CD4-positive, CD25-positive, alpha-beta regulatory T cell (primary cell): ENCODE results near the gene THSD7B. TPM values are rescaled to one million over a fixed set of nuclear protein-coding genes. Genes with fewer than 3 reads are reported as not detected.
A peak's percentile ranks its signal among the peaks of the same experiment; 100 is the strongest.

Experiments
- ATAC-seq, 2 donors: fragments of 150-1000 bp; cut with Tn5 transposase; one replicate each; pipeline ENCODE4 v1.10.0; 2021; ENCODE audit warnings: low read depth in 2 of 2, moderate number of reproducible peaks in 2 of 2, moderate library complexity in 1 of 2
- DNase-seq, 3 donors: peaks; one replicate each; pipeline versions ENCODE4 v3.0.0 to v3.0.0-alpha.2; 2012 to 2022; ENCODE audit warnings: mixed read lengths in 1 of 3
- H3K27ac ChIP-seq: one replicate; pipeline ENCODE4 v1.7.0; 2013; ENCODE audit warnings: mild to moderate bottlenecking, low read length; ENCODE audit not compliant: insufficient read depth, poor library complexity, severe bottlenecking
- H3K27me3 ChIP-seq: one replicate; pipeline ENCODE4 v1.7.0; 2013; ENCODE audit warnings: low read length; ENCODE audit not compliant: control insufficient read depth, insufficient read depth
- H3K36me3 ChIP-seq: one replicate; pipeline ENCODE4 v1.7.0; 2013; ENCODE audit warnings: mild to moderate bottlenecking, low read length, moderate library complexity; ENCODE audit not compliant: control insufficient read depth, insufficient read depth
- H3K4me1 ChIP-seq: 2 replicates; pipeline ENCODE4 v1.7.0; 2013; ENCODE audit warnings: mild to moderate bottlenecking, low read length; ENCODE audit not compliant: insufficient read depth, control insufficient read depth, poor library complexity, severe bottlenecking
- H3K4me3 ChIP-seq: one replicate; pipeline ENCODE4 v1.7.0; 2013; ENCODE audit warnings: low read depth, mild to moderate bottlenecking, low read length, moderate library complexity
- H3K9me3 ChIP-seq, 2 experiments: 1 replicate in 1 of 2; 2 replicates in 1 of 2; pipeline ENCODE4 v1.7.0; 2013; ENCODE audit warnings: low read length in 2 of 2, mild to moderate bottlenecking in 1 of 2, moderate library complexity in 1 of 2; ENCODE audit not compliant: control insufficient read depth in 2 of 2
- H3K27ac Mint-ChIP-seq, 3 donors: one replicate each; pipeline ENCODE4 v1.8.0; 2020 to 2022; ENCODE audit warnings: mild to moderate bottlenecking in 3 of 3, mixed read lengths in 3 of 3, moderate library complexity in 2 of 3
- H3K27me3 Mint-ChIP-seq: one replicate; pipeline ENCODE4 v1.8.0; 2022; ENCODE audit warnings: mild to moderate bottlenecking, mixed read lengths
- H3K36me3 Mint-ChIP-seq: one replicate; pipeline ENCODE4 v1.8.0; 2020; ENCODE audit warnings: mixed read lengths
- H3K4me1 Mint-ChIP-seq, 4 donors: one replicate each; pipeline ENCODE4 v1.8.0; 2020 to 2022; ENCODE audit warnings: mixed read lengths in 4 of 4, mild to moderate bottlenecking in 1 of 4
- H3K4me3 Mint-ChIP-seq, 4 donors: one replicate each; pipeline ENCODE4 v1.8.0; 2020 to 2022; ENCODE audit warnings: mild to moderate bottlenecking in 4 of 4, mixed read lengths in 4 of 4, moderate library complexity in 3 of 4
- H3K9me3 Mint-ChIP-seq, 7 donors: one replicate each; pipeline ENCODE4 v1.8.0; 2020 to 2022; ENCODE audit warnings: mixed read lengths in 7 of 7, mild to moderate bottlenecking in 3 of 7, moderate library complexity in 2 of 7
- polyA plus RNA-seq, 4 donors: library from polyadenylated mRNA; unstranded; fragments of 300-500 nt; fragmentation: Illumina TruSeq; gene quantifications; one replicate each; pipeline ENCODE4 v1.2.3, GENCODE V29; 2021
- total RNA-seq: library from RNA; stranded (reverse); gene quantifications from one replicate; pipeline ENCODE4 v1.2.3, GENCODE V29; 2022

THSD7B gene
- total and polyA plus RNA-seq, 5 donors from 2014 or later = not detected

- no peak overlapping the region for H3K27ac ChIP-seq
- no peak for ATAC-seq
- H3K36me3 Mint-ChIP-seq = no peaks in the 10 kb centered on the region
- H3K4me1 Mint-ChIP-seq = no peaks in the 10 kb centered on the region
- H3K4me3 Mint-ChIP-seq = no peak overlapping the region
- no peak overlapping the region for H3K4me3 ChIP-seq
- no peaks in the 10 kb centered on the region for H3K27me3 ChIP-seq
- H3K9me3 Mint-ChIP-seq = peaks cover 0 to 7% (median 2%) of the 10 kb centered on the region in 7 donors
- no peaks in the 10 kb centered on the region for H3K36me3 ChIP-seq
- DNase-seq = no peak
- no peaks in the 10 kb centered on the region for H3K9me3 ChIP-seq
- H3K27me3 Mint-ChIP-seq = no peaks in the 10 kb centered on the region
- H3K4me1 ChIP-seq = no peaks in the 10 kb centered on the region
- H3K27ac Mint-ChIP-seq = no peak overlapping the region
These were observed 367.9 kb downstream of the THSD7B start for GRCh38 chr2:137133225-137133624.

- Mint-ChIP-seq H3K27me3 (no peaks in the 10 kb centered on the region), H3K4me3 (no peak overlapping the region), H3K36me3 (no peaks in the 10 kb centered on the region), H3K9me3 (peaks cover 0 to 7% (median 2%) of the 10 kb centered on the region in 7 donors), H3K27ac (no peak overlapping the region), H3K4me1 (no peaks in the 10 kb centered on the region)
- no peaks in the 10 kb centered on the region for H3K4me1 ChIP-seq
- no peaks in the 10 kb centered on the region for H3K27me3 ChIP-seq
- no peak overlapping the region for H3K4me3 ChIP-seq
- H3K27ac ChIP-seq = no peak overlapping the region
- ATAC-seq = no peak
- no peak for DNase-seq
- no peaks in the 10 kb centered on the region for H3K9me3 ChIP-seq
- H3K36me3 ChIP-seq = no peaks in the 10 kb centered on the region
These were observed 372.9 kb downstream of the THSD7B start for GRCh38 chr2:137138263-137138662.

- Histone ChIP-seq H3K9me3 (no peaks in the 10 kb centered on the region), H3K27ac (no peak overlapping the region), H3K4me3 (no peak overlapping the region), H3K36me3 (no peaks in the 10 kb centered on the region), H3K4me1 (no peaks in the 10 kb centered on the region), H3K27me3 (no peaks in the 10 kb centered on the region)
- Mint-ChIP-seq H3K4me3 (no peak overlapping the region), H3K27me3 (no peaks in the 10 kb centered on the region), H3K27ac (no peak overlapping the region), H3K36me3 (no peaks in the 10 kb centered on the region), H3K9me3 (peaks cover 0 to 4% (median 2%) of the 10 kb centered on the region in 7 donors), H3K4me1 (no peaks in the 10 kb centered on the region)
- ATAC-seq (no peak), DNase-seq (no peak)
These were observed 386.4 kb downstream of the THSD7B start for GRCh38 chr2:137151731-137152130.

GRCh38 chr2:137154946-137155345 lies 389.6 kb downstream of the THSD7B start:
- ATAC-seq = no peak
- no peak overlapping the region for H3K4me3 ChIP-seq

GRCh38 chr2:137155356-137156104 lies 390.2 kb downstream of the THSD7B start:
- Histone ChIP-seq H3K27me3 (no peaks in the 10 kb centered on the region), H3K36me3 (no peaks in the 10 kb centered on the region), H3K27ac (no peak overlapping the region), H3K4me3 (no peak overlapping the region), H3K4me1 (no peaks in the 10 kb centered on the region), H3K9me3 (no peaks in the 10 kb centered on the region)
- Mint-ChIP-seq H3K27me3 (no peaks in the 10 kb centered on the region), H3K27ac (no peak overlapping the region), H3K9me3 (peaks cover 0 to 2% (median 0%) of the 10 kb centered on the region in 7 donors), H3K4me3 (peak overlapping the region in 1 of 4 donors; percentile 63), H3K36me3 (no peaks in the 10 kb centered on the region), H3K4me1 (no peaks in the 10 kb centered on the region)
- ATAC-seq (no peak), DNase-seq (no peak)

More at GRCh38 chr2:137154946-137155345, 389.6 kb downstream of the THSD7B start:
- H3K36me3 ChIP-seq = no peaks in the 10 kb centered on the region
- no peak overlapping the region for H3K27ac Mint-ChIP-seq
- no peaks in the 10 kb centered on the region for H3K27me3 ChIP-seq
- peak overlapping the region in 1 of 4 donors; percentile 63 for H3K4me3 Mint-ChIP-seq
- H3K4me1 ChIP-seq = no peaks in the 10 kb centered on the region
- no peaks in the 10 kb centered on the region for H3K9me3 ChIP-seq
- no peak overlapping the region for H3K27ac ChIP-seq
- no peaks in the 10 kb centered on the region for H3K27me3 Mint-ChIP-seq
- no peaks in the 10 kb centered on the region for H3K36me3 Mint-ChIP-seq
- peaks cover 0 to 2% (median 0%) of the 10 kb centered on the region in 7 donors for H3K9me3 Mint-ChIP-seq
- no peaks in the 10 kb centered on the region for H3K4me1 Mint-ChIP-seq
- DNase-seq = no peak

GRCh38 chr2:137156221-137156844 lies 391.0 kb downstream of the THSD7B start:
- H3K27ac ChIP-seq = no peak overlapping the region
- no peaks in the 10 kb centered on the region for H3K4me1 ChIP-seq
- no peaks in the 10 kb centered on the region for H3K36me3 Mint-ChIP-seq
- no peaks in the 10 kb centered on the region for H3K27me3 Mint-ChIP-seq
- no peaks in the 10 kb centered on the region for H3K9me3 ChIP-seq
- DNase-seq (no peak), ATAC-seq (no peak)
- H3K4me3 Mint-ChIP-seq = no peak overlapping the region
- H3K4me1 Mint-ChIP-seq = no peaks in the 10 kb centered on the region
- peaks cover 0 to 2% (median 0%) of the 10 kb centered on the region in 7 donors for H3K9me3 Mint-ChIP-seq
- H3K27me3 ChIP-seq = no peaks in the 10 kb centered on the region
- no peaks in the 10 kb centered on the region for H3K36me3 ChIP-seq
- H3K27ac Mint-ChIP-seq = no peak overlapping the region
- H3K4me3 ChIP-seq = no peak overlapping the region

GRCh38 chr2:137157851-137158250 lies 392.5 kb downstream of the THSD7B start:
- H3K36me3 ChIP-seq = no peaks in the 10 kb centered on the region
- H3K4me1 Mint-ChIP-seq = no peaks in the 10 kb centered on the region
- H3K27me3 Mint-ChIP-seq = no peaks in the 10 kb centered on the region
- H3K27ac Mint-ChIP-seq = no peak overlapping the region
- no peaks in the 10 kb centered on the region for H3K36me3 Mint-ChIP-seq
- no peak for ATAC-seq
- H3K4me3 ChIP-seq = no peak overlapping the region
- no peak overlapping the region for H3K4me3 Mint-ChIP-seq
- no peaks in the 10 kb centered on the region for H3K4me1 ChIP-seq
- DNase-seq = no peak
- H3K9me3 Mint-ChIP-seq = peaks cover 0 to 5% (median 0%) of the 10 kb centered on the region in 7 donors
- no peaks in the 10 kb centered on the region for H3K27me3 ChIP-seq
- H3K9me3 ChIP-seq = no peaks in the 10 kb centered on the region
- no peak overlapping the region for H3K27ac ChIP-seq

- no peak overlapping the region for H3K4me3 ChIP-seq
- Mint-ChIP-seq H3K36me3 (no peaks in the 10 kb centered on the region), H3K4me3 (no peak overlapping the region), H3K27me3 (no peaks in the 10 kb centered on the region), H3K4me1 (no peaks in the 10 kb centered on the region), H3K9me3 (peaks cover 0 to 5% (median 0%) of the 10 kb centered on the region in 7 donors), H3K27ac (no peak overlapping the region)
- no peaks in the 10 kb centered on the region for H3K36me3 ChIP-seq
- no peaks in the 10 kb centered on the region for H3K4me1 ChIP-seq
- H3K27ac ChIP-seq = no peak overlapping the region
- DNase-seq (no peak), ATAC-seq (no peak)
- no peaks in the 10 kb centered on the region for H3K27me3 ChIP-seq
- no peaks in the 10 kb centered on the region for H3K9me3 ChIP-seq
These were observed 395.9 kb downstream of the THSD7B start for GRCh38 chr2:137161250-137161649.
